HEK293 (cell line): Measurements from ENCODE around the gene FLYWCH1.

Experiments used
- HOXD13 ChIP-seq: sonication (generic); formaldehyde crosslinking; IDR thresholded peaks from 2 replicates; pipeline ENCODE4 v1.8.0; 2022; ENCODE audit warnings: missing genetic modification reagents, borderline replicate concordance
- PBX3 ChIP-seq: sonication (generic); formaldehyde crosslinking; IDR thresholded peaks from 2 replicates; pipeline ENCODE4 v1.8.1; 2022; ENCODE audit warnings: mild to moderate bottlenecking, moderate library complexity, missing genetic modification reagents
- ZBTB17 ChIP-seq: fragments of 450-650 bp; formaldehyde crosslinking; IDR thresholded peaks from 2 replicates; pipeline ENCODE4 v1.5.1; 2016; ENCODE audit warnings: missing biosample characterization, missing genetic modification characterization
- ZBTB49 ChIP-seq: fragments of 450-650 bp; formaldehyde crosslinking; IDR thresholded peaks from 2 replicates; pipeline ENCODE4 v1.5.1; 2016; ENCODE audit warnings: missing biosample characterization, missing genetic modification characterization, low read depth
- ZBTB7A ChIP-seq: fragments of 450-650 bp; formaldehyde crosslinking; IDR thresholded peaks from 2 replicates; pipeline ENCODE4 v1.5.1; 2016; ENCODE audit warnings: low read depth, missing biosample characterization, missing genetic modification characterization
- ZFP3 ChIP-seq: fragments of 450-650 bp; formaldehyde crosslinking; IDR thresholded peaks from 2 replicates; pipeline ENCODE4 v1.5.1; 2016; ENCODE audit warnings: low read depth, missing biosample characterization, missing genetic modification characterization
- ZFP37 ChIP-seq: fragments of 450-650 bp; formaldehyde crosslinking; IDR thresholded peaks from 2 replicates; pipeline ENCODE4 v1.5.1; 2016; ENCODE audit warnings: missing biosample characterization, missing genetic modification characterization
- ZFP69B ChIP-seq: fragments of 450-650 bp; formaldehyde crosslinking; IDR thresholded peaks from 2 replicates; pipeline ENCODE4 v1.5.1; 2016; ENCODE audit warnings: missing biosample characterization, missing genetic modification characterization
- ZNF157 ChIP-seq: fragments of 450-650 bp; formaldehyde crosslinking; IDR thresholded peaks from 2 replicates; pipeline ENCODE4 v1.5.1; 2016; ENCODE audit warnings: missing biosample characterization, missing genetic modification characterization
- ZNF221 ChIP-seq: fragments of 450-650 bp; formaldehyde crosslinking; IDR thresholded peaks from 2 replicates; pipeline ENCODE4 v1.5.1; 2017; ENCODE audit warnings: missing biosample characterization, missing genetic modification characterization, borderline replicate concordance
- ZNF239 ChIP-seq: fragments of 450-650 bp; formaldehyde crosslinking; IDR thresholded peaks from 2 replicates; pipeline ENCODE4 v1.5.1; 2016; ENCODE audit warnings: missing biosample characterization, missing genetic modification characterization
- ZNF426 ChIP-seq: fragments of 450-650 bp; formaldehyde crosslinking; IDR thresholded peaks from 2 replicates; pipeline ENCODE4 v1.5.1; 2017; ENCODE audit warnings: missing biosample characterization, missing genetic modification characterization, mild to moderate bottlenecking, inconsistent platforms, moderate library complexity
- ZNF449 ChIP-seq: fragments of 450-650 bp; formaldehyde crosslinking; IDR thresholded peaks from 2 replicates; pipeline ENCODE4 v1.5.1; 2017; ENCODE audit warnings: missing biosample characterization, mild to moderate bottlenecking, missing genetic modification characterization, moderate library complexity
- ZNF530 ChIP-seq: fragments of 450-650 bp; formaldehyde crosslinking; IDR thresholded peaks from 2 replicates; pipeline ENCODE4 v1.5.1; 2016; ENCODE audit warnings: low read depth, missing biosample characterization, missing genetic modification characterization
- ZNF558 ChIP-seq: fragments of 450-650 bp; formaldehyde crosslinking; IDR thresholded peaks from 2 replicates; pipeline ENCODE4 v1.5.1; 2016; ENCODE audit warnings: missing biosample characterization, missing genetic modification characterization
- ZNF571 ChIP-seq: fragments of 450-650 bp; formaldehyde crosslinking; IDR thresholded peaks from 2 replicates; pipeline ENCODE4 v1.5.0; 2017; ENCODE audit warnings: missing biosample characterization, missing genetic modification characterization
- ZNF629 ChIP-seq: fragments of 450-650 bp; formaldehyde crosslinking; IDR thresholded peaks from 2 replicates; pipeline ENCODE4 v1.5.1; 2017; ENCODE audit warnings: missing biosample characterization, missing genetic modification characterization
- ZNF660 ChIP-seq: fragments of 450-650 bp; IDR thresholded peaks from 2 replicates; pipeline ENCODE4 v1.5.1; 2018; ENCODE audit warnings: missing biosample characterization, mild to moderate bottlenecking, missing genetic modification characterization
- ZNF664 ChIP-seq: fragments of 450-650 bp; formaldehyde crosslinking; IDR thresholded peaks from 2 replicates; pipeline ENCODE4 v1.5.1; 2016; ENCODE audit warnings: missing biosample characterization, missing genetic modification characterization
- ZNF837 ChIP-seq: fragments of 450-650 bp; formaldehyde crosslinking; IDR thresholded peaks from 2 replicates; pipeline ENCODE4 v1.5.1; 2016; ENCODE audit warnings: missing biosample characterization, missing genetic modification characterization
- TF ChIP-seq, protein P1 (sequence below): fragments of 450-650 bp; formaldehyde crosslinking; IDR thresholded peaks from 2 replicates; pipeline ENCODE4 v1.5.1; 2016; ENCODE audit warnings: missing biosample characterization, missing genetic modification characterization
- TF ChIP-seq, protein P2 (sequence below): fragments of 450-650 bp; formaldehyde crosslinking; IDR thresholded peaks from 2 replicates; pipeline ENCODE4 v1.5.1; 2016; ENCODE audit warnings: missing biosample characterization, missing genetic modification characterization, borderline replicate concordance

FLYWCH1 gene

GRCh38 chr16:2963723-2964474 lies 52.2 kb downstream of the FLYWCH1 start, which contains the start of gene KREMEN2 (continued):
- TF ChIP-seq ZNF530 (no peak), ZNF558 (tag by site-specific recombination) (no peak), ZNF449 (tag by site-specific recombination) (no peak), HOXD13 (CRISPR knock-in tag) (no peak), ZNF426 (no peak), ZFP69B (tag by site-specific recombination) (peak; percentile 37; the same call in 1 of the 2 replicates), PBX3 (no peak), ZBTB7A (tag by site-specific recombination) (0 out of 2 replicates have a peak, but pooled peaks have one; percentile 27), ZBTB49 (no peak), ZNF571 (tag by site-specific recombination) (no peak), ZNF239 (tag by site-specific recombination) (no peak), ZNF629 (tag by site-specific recombination) (peak; percentile 49), ZBTB17 (tag by site-specific recombination) (peak; percentile 64), ZNF837 (tag by site-specific recombination) (no peak), ZNF221 (no peak), ZNF664 (tag by site-specific recombination) (no peak), ZNF660 (tag by site-specific recombination) (no peak), ZFP37 (0 out of 2 replicates have a peak, but pooled peaks have one; percentile 60), ZFP3 (tag by site-specific recombination) (no peak), ZNF157 (no peak)
- TF ChIP-seq, protein P1, sequence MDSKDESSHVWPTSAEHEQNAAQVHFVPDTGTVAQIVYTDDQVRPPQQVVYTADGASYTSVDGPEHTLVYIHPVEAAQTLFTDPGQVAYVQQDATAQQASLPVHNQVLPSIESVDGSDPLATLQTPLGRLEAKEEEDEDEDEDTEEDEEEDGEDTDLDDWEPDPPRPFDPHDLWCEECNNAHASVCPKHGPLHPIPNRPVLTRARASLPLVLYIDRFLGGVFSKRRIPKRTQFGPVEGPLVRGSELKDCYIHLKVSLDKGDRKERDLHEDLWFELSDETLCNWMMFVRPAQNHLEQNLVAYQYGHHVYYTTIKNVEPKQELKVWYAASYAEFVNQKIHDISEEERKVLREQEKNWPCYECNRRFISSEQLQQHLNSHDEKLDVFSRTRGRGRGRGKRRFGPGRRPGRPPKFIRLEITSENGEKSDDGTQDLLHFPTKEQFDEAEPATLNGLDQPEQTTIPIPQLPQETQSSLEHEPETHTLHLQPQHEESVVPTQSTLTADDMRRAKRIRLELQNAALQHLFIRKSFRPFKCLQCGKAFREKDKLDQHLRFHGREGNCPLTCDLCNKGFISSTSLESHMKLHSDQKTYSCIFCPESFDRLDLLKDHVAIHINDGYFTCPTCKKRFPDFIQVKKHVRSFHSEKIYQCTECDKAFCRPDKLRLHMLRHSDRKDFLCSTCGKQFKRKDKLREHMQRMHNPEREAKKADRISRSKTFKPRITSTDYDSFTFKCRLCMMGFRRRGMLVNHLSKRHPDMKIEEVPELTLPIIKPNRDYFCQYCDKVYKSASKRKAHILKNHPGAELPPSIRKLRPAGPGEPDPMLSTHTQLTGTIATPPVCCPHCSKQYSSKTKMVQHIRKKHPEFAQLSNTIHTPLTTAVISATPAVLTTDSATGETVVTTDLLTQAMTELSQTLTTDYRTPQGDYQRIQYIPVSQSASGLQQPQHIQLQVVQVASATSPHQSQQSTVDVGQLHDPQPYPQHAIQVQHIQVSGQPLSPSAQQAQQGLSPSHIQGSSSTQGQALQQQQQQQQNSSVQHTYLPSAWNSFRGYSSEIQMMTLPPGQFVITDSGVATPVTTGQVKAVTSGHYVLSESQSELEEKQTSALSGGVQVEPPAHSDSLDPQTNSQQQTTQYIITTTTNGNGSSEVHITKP (tag by site-specific recombination) = peak; percentile 90
- TF ChIP-seq, protein P2, sequence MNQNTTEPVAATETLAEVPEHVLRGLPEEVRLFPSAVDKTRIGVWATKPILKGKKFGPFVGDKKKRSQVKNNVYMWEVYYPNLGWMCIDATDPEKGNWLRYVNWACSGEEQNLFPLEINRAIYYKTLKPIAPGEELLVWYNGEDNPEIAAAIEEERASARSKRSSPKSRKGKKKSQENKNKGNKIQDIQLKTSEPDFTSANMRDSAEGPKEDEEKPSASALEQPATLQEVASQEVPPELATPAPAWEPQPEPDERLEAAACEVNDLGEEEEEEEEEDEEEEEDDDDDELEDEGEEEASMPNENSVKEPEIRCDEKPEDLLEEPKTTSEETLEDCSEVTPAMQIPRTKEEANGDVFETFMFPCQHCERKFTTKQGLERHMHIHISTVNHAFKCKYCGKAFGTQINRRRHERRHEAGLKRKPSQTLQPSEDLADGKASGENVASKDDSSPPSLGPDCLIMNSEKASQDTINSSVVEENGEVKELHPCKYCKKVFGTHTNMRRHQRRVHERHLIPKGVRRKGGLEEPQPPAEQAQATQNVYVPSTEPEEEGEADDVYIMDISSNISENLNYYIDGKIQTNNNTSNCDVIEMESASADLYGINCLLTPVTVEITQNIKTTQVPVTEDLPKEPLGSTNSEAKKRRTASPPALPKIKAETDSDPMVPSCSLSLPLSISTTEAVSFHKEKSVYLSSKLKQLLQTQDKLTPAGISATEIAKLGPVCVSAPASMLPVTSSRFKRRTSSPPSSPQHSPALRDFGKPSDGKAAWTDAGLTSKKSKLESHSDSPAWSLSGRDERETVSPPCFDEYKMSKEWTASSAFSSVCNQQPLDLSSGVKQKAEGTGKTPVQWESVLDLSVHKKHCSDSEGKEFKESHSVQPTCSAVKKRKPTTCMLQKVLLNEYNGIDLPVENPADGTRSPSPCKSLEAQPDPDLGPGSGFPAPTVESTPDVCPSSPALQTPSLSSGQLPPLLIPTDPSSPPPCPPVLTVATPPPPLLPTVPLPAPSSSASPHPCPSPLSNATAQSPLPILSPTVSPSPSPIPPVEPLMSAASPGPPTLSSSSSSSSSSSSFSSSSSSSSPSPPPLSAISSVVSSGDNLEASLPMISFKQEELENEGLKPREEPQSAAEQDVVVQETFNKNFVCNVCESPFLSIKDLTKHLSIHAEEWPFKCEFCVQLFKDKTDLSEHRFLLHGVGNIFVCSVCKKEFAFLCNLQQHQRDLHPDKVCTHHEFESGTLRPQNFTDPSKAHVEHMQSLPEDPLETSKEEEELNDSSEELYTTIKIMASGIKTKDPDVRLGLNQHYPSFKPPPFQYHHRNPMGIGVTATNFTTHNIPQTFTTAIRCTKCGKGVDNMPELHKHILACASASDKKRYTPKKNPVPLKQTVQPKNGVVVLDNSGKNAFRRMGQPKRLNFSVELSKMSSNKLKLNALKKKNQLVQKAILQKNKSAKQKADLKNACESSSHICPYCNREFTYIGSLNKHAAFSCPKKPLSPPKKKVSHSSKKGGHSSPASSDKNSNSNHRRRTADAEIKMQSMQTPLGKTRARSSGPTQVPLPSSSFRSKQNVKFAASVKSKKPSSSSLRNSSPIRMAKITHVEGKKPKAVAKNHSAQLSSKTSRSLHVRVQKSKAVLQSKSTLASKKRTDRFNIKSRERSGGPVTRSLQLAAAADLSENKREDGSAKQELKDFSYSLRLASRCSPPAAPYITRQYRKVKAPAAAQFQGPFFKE (tag by site-specific recombination) = no peak
